Activated CD8-positive, alpha-beta memory T cell treated with anti-CD3 and anti-CD28 coated beads for 1 hour (primary cell): Measurements from ENCODE around the gene PXMP2.
"Not testable (repeated sequence)": the region's sequence is repeated elsewhere in the genome, so short reads cannot be mapped to it uniquely, and the experiment has no call there.

Experiments
- DNase-seq, 2 donors: peaks; one replicate each; pipeline ENCODE4 v3.0.0-alpha.2; 2020; ENCODE audit warnings: low read depth in 1 of 2; ENCODE audit errors: extremely low read depth in 1 of 2

The PXMP2 gene

GRCh38 chr12:132692030-132692429 is 4.6 kb downstream of the PXMP2 start:
- not testable (repeated sequence) for DNase-seq

- not testable (repeated sequence) for DNase-seq
These were observed 7.5 kb downstream of the PXMP2 start for GRCh38 chr12:132694888-132695287.

GRCh38 chr12:132695431-132695830 is 8.0 kb downstream of the PXMP2 start:
- no peak for DNase-seq

GRCh38 chr12:132698341-132698740 is 11.0 kb downstream of the PXMP2 start:
- no peak for DNase-seq

GRCh38 chr12:132700212-132700822 is 12.9 kb downstream of the PXMP2 start:
- DNase-seq = no peak

GRCh38 chr12:132702640-132703039 is 15.3 kb downstream of the PXMP2 start:
- DNase-seq = no peak

GRCh38 chr12:132703641-132704040 is 16.3 kb downstream of the PXMP2 start:
- DNase-seq = no peak

GRCh38 chr12:132707241-132707640 is 19.9 kb downstream of the PXMP2 start:
- DNase-seq = no peak

GRCh38 chr12:132708150-132708549 is 20.8 kb downstream of the PXMP2 start:
- DNase-seq = no peak

GRCh38 chr12:132710043-132710404 is 22.6 kb downstream of the PXMP2 start:
- no peak for DNase-seq

- peak; percentile 77 to 90 for DNase-seq
These were observed 23.2 kb downstream of the PXMP2 start, which contains the start of gene PGAM5 for GRCh38 chr12:132710405-132711079. Gene PGAM5 (plus strand): TSS chr12:132710842. CDS start chr12:132710877, 35 bp downstream.

GRCh38 chr12:132711080-132711843 is 23.9 kb downstream of the PXMP2 start:
- DNase-seq = no peak

GRCh38 chr12:132713123-132713522 is 25.7 kb downstream of the PXMP2 start:
- no peak for DNase-seq

- DNase-seq = no peak
These were observed 28.5 kb downstream of the PXMP2 start for GRCh38 chr12:132715874-132716273.

GRCh38 chr12:132716356-132716755 is 29.0 kb downstream of the PXMP2 start:
- DNase-seq = no peak

GRCh38 chr12:132717011-132717410 is 29.6 kb downstream of the PXMP2 start:
- DNase-seq = no peak

- DNase-seq = no peak
These were observed 30.4 kb downstream of the PXMP2 start for GRCh38 chr12:132717531-132718387.

GRCh38 chr12:132718644-132719043 is 31.3 kb downstream of the PXMP2 start:
- DNase-seq = no peak

- no peak for DNase-seq
These were observed 32.0 kb downstream of the PXMP2 start for GRCh38 chr12:132719141-132719953.

- DNase-seq = no peak
These were observed 32.6 kb downstream of the PXMP2 start for GRCh38 chr12:132719954-132720324.
